Stimulated activated CD4-positive, alpha-beta T cell treated with anti-CD3 and anti-CD28 coated beads, Interleukin-15, amount 100 ng/mL, for 24 hours (primary cell): ENCODE data around the gene SLC38A1.
"Not testable (repeated sequence)": the region's sequence is repeated elsewhere in the genome, so short reads cannot be mapped to it uniquely, and the experiment has no call there.

Experiments used
- DNase-seq: peaks from one replicate; pipeline ENCODE4 v3.0.0-alpha.2; 2020

SLC38A1 gene

DNA sequence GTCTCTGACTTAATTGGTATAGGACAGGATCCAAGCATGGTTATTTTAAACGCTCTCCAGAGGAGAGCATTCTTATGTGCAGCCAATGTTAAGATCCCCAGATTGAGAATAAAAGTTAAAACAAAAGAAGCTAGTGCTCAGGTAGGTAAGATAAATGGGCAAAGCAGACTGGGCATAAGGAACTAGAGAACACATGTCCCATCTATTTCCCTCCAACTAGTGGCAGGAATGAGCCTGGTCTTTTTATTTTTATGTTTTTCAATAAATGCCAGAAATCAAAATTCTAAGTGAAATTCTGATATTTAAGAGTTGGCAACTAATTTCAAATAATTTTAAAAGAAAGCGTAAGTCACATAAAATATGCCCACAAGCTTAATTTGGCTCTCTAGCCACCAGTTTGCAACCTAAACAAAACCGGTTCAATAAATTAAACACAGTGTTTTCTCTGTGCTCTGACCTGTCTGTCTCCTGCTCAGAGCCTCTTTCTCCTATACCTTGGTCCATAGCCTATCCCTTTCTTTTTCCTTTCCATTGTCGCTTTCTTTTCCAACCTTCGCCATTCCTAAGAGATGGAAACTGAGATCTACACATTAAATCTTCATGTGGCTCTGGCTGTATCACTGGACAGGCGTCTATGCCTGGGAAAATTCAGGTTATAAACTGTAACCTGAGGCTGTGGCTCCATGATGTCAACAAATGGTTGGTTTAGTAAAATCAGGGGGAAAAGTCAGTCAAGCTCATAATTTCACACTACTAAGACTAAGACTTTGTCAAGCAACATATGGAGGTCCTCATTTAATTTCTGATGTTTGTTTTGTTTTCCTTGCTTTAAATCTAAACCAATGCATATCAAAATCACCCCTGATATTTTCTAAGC, 5.5 kb downstream of the SLC38A1 start:
- DNase-seq, result no peak

GRCh38 chr12:46261646-46262045, 7.2 kb downstream of the SLC38A1 start:
- no peak for DNase-seq

DNA sequence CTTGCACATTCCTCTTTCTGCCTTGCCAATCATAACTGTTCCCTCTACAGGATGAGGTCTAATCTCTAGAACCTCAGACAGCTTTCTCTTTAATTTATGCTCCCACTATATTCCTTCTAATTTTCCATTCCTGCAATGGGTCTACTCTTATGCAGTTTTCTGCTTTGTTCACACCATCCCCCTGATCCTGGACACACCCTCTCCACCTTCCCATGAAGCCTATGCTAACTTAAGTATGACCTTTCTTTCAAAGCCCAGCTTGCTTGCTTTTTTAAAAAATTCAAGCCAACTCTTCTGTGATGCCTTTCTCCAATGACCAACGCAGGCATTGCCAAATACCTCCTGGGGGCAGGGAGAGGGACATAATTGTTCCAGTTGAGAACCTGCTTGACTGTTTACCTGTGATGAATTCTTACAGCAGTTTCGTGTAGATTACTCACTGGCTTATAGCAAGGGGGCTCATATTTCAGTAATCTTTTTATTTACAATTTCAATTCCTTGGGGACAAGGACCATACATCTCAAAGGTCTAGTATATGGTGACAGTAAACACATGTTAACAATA, 7.8 kb downstream of the SLC38A1 start:
- DNase-seq, result no peak

DNA sequence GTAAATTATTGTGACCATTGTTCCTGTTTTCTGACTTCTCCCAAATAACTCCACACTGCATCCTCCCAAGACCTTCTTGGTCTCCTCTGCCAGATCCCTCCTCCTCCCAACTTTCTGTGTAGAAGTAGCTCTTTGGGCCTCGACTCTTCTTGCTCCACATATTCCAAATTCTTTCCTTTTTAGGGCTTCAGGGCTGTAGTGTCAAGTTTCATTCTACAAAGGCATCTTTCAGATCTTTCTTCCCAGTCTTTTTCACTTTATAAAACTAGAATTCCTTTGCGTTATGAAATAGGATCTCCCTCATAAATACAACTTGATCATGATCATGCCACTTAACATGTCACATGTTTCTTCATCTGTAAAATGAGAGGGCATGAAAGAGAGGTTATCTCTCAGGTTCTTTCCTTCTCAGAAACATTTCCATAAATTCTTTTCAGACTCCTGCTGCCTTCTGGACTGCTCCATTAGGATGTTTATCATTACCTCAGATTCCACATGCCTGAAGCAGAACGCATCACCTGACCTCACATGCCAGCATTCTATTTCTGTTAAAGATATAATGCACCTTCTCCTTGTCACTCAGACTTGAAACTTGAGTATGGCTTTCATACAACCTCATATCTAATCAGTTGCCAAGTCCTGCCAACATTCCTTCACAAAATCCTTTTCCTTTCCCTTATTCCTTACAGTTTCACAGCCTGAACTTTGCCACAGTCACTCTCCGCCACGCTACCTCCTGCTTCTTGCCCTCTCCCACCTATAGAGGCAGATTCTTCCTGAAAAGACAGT, 8.5 kb downstream of the SLC38A1 start:
- no peak for DNase-seq

DNA sequence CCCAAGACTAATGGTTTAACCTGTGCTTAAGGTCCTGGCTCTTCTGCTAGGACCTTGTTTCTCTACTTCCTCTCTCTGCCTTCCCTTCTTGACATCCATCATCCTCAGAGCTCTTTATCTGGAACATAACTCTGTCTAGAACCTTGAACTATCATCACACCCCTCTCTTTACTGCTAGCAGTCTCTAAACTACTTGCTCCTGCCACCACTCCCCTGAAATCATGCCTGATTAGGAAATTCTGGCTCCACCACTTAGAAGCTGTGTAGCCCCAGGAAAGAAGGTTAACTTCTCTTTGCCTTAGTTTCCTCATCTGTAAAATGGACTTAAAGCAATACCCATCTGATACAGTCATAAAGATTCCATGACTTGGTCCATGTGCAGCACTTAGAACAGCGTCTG, 9.1 kb downstream of the SLC38A1 start:
- DNase-seq, result no peak

GRCh38 chr12:46259071-46259470, 9.8 kb downstream of the SLC38A1 start:
- DNase-seq, result no peak

DNA sequence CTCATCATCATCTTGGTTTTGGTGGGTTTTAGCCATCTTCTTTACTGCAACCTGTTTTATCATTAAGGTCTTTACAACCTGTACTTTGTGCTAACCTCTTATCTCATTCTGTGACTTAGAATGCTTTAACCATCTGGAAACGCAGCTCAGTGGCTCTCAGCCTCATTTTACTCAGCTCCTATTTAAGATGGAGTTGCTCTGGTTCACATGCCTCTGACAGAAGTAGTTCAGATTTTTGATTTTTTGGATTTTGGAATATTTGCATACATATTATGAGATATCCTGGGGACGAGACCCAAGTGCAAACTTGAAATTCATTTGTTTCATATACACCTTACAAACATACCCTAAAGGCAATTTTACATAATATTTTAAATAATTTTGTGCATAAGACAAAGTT, 10.7 kb downstream of the SLC38A1 start:
- no peak for DNase-seq

- DNase-seq, result no peak
Observed at GRCh38 chr12:46256942-46257341, 11.9 kb downstream of the SLC38A1 start.

GRCh38 chr12:46253544-46254162, 15.2 kb downstream of the SLC38A1 start:
- DNase-seq, result no peak

GRCh38 chr12:46251994-46252393, 16.8 kb downstream of the SLC38A1 start:
- DNase-seq, result not testable (repeated sequence)

GRCh38 chr12:46249960-46250359, 18.9 kb downstream of the SLC38A1 start:
- not testable (repeated sequence) for DNase-seq

DNA sequence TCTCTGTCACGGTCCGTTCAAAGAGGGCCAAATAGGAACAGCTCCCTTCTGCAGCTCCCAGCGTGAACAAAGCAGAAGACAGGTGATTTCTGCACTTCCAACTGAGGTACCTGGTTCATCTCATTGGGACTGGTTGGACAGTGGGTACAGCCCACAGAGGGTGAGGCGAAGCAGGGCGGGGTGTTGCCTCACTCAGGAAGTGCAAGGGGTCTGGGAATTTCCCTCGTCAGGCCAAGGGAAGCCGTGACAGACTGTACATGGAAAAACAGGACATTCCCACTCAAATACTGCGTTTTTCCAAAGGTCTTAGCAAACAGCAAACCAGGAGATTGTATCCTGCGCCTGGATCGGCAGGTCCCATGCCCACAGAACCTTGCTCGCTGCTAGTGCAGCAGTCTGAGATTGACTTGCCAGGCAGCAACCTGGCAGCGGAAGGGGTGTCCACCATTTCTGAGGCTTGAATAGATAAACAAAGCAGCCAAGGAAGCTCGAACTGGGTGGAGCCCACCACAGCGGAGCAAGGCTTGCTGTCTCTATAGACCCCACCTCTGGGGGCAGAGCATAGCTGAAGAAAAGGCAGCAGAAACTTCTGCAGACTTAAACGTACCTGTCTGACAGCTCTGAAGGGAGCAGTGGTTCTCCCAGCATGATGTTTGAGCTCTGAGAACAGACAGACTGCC, 22.7 kb downstream of the SLC38A1 start:
- DNase-seq, result no peak

DNA sequence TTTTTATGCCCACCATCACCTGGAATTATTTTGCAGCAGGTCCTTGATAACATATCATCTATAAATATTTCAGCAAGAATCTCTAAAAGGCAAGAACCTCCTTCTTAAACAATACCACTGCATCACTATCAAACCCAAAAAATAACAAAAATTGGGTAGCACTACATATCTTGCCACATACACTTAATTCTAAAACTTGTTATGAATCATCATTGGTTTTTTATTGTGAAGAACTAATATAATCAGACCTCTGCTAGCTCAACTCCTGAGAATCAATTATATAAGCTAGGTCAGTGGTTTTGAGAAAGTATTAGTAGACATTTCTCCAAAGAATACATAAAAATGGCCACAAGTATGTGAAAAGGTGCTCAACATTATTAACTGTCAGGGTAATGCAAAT, 23.8 kb downstream of the SLC38A1 start:
- DNase-seq, result no peak

DNA sequence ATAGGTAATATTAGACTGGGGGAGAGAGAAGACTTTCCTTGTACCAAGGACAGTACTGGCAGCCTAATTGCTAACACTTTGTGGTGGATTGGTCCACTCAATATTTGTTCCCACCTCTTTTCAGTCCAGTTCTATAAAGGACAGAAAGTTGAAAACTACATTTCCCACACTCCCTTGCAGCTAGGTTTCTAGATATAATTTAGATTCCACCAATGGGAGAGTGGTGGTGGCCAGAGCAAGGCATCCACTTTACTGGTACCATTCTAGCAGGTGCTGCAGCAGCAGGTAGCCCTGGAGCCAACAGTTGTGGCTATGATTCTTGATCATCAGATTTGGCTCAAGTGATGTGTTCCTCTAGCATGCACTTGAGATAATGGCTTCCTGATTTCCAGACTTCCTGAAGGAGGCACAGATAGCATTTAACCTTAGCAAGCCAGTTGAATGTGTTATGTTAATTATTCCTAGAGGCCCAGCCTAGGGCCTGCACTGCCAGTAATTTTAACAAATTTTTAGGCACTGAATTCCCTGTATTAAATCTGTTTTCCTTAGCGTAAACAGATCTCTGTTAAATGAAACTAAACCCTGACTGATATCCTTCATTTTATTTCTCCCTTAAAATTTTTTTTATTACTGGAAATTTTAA, 24.4 kb downstream of the SLC38A1 start:
- no peak for DNase-seq

DNA sequence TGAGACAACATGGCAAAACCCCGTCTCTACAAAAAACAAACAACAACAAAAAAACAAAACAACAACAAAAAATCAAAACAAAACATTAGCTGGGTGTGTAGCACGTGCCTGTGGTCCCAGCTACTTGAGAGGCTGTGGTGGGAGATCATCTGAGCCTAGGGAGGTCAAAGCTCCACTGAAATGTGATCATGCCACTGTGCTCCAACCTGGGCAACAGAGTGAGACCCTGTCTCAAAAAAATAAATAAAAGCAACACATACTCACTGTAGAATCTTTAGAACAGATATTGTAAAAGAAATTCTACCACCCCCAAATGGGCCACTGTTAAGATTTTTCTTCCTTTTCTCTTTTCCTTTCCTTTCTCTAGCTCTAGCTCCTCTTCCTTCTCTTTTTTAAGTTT, 26.3 kb downstream of the SLC38A1 start:
- no peak for DNase-seq

DNA sequence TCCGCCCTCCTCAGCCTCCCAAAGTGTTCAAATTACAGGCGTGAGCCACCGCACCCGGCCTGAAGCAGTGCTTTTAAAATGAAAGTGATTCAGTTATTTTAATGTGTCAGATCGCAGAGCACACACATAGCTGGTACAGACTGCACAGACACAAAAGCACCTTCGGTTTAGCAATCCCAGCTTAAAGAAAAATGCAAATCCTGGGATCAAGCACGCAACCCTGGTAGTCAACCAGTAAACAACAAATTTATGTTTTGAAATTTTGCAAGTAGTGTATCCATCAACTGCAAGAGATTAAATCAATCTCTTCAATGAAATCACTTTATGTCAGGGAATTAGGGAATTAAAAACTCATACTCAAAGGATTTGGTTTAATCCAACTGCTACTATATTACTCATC, 28.4 kb downstream of the SLC38A1 start:
- DNase-seq, result no peak

GRCh38 chr12:46238821-46239220, 30.0 kb downstream of the SLC38A1 start:
- no peak for DNase-seq

DNA sequence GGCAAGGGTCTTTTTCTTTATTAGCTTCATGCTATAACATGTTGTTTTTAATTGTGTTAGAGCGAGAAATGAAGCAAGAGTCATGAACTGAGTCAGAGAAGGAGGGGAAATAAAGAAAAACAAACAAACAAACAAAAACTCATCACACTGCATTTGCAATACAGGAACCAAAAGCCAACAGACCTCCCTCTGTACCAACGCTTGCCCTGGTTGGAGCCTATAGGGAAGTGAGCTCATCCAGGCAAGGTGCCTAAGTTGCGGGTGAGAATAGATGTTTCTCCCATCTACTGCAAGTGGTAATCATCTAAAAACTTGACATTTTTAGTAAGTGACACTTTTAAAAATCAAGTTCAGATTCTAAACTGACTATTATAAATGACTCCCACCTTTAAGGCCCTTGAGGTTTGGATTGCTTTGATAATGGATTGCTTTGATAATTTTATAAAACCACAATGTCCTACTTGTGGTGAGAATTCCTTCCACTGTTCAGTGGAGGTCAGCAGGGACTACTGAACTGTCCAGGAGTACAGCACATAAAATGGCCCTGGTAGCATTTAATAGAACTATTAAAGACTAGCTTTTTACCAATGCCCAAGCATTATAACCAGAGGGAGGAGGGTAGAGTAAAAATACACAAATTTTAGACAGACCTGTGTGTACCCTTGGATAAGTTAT, 31.3 kb downstream of the SLC38A1 start:
- no peak for DNase-seq

- no peak for DNase-seq
Observed at GRCh38 chr12:46234000-46234399, 34.8 kb downstream of the SLC38A1 start.

DNA sequence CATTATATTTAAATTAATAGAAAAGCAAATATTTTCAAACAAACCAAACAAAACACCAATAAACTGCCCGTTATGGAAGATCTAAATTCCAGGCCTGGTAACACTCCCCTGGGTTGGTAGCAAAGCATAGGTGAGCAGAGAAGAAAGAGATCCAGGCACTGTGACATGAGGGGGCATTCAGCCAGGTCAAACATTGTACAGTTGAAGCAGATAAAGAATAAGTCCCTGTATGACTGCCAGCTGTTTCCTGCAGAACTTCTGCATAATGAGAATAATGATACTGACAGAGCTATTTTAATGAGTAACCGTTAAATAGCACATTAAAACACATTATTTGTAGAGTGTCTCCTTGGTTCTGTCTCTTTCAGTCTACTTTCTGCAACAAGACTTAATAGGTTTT, 35.4 kb downstream of the SLC38A1 start:
- no peak for DNase-seq

GRCh38 chr12:46230983-46231382, 37.9 kb downstream of the SLC38A1 start:
- no peak for DNase-seq

- no peak for DNase-seq
Observed at GRCh38 chr12:46230306-46230705, 38.5 kb downstream of the SLC38A1 start.
